IMR-90 (cell line): ENCODE data around the gene FARS2. TPM values are rescaled to one million over a fixed set of nuclear protein-coding genes. Genes with fewer than 3 reads are reported as not detected.

Experiments
- ATAC-seq: fragments of 200-7000 bp; cut with Tn5 transposase; 2 replicates; pipeline ENCODE4 v1.9.1; 2020; ENCODE audit warnings: low read depth, mild to moderate bottlenecking, moderate library complexity
- BruUV-seq: library from RNA; stranded (reverse); fragments of 400-500 nt; replicated peaks from 2 replicates; lab custom pipeline; 2021; lab: Mats Ljungman, UMichigan
- CTCF ChIA-PET: fragments of 300-600 bp; formaldehyde crosslinking; extraction: SDS; loops from one replicate; lab custom pipeline; 2021; ENCODE audit warnings: antibody characterized with exemption; lab: Yijun Ruan, JAX
- POLR2A ChIA-PET: fragments of 300-600 bp; sonication (Branson Sonifier 250); formaldehyde crosslinking; loops from one replicate; lab custom pipeline; 2022; ENCODE audit warnings: antibody characterized with exemption; ENCODE audit not compliant: unreplicated experiment; lab: Charles Lee
- DNase-seq: peaks from one replicate; pipeline ENCODE4 v3.0.0; 2013
- H2AFZ ChIP-seq: replicated peaks from 2 replicates; pipeline ENCODE3; 2013; ENCODE audit warnings: low read length, mild to moderate bottlenecking; ENCODE audit not compliant: poor library complexity
- H2AK5ac ChIP-seq: 2 replicates; pipeline ENCODE4 v1.6.1; 2013; ENCODE audit warnings: low read depth, low read length, inconsistent platforms
- H2AK9ac ChIP-seq: replicated peaks from 2 replicates; pipeline ENCODE3; 2013; ENCODE audit warnings: mild to moderate bottlenecking, low read depth, low read length, moderate library complexity; ENCODE audit not compliant: poor library complexity
- H2BK120ac ChIP-seq: 2 replicates; pipeline ENCODE4 v1.6.1; 2013; ENCODE audit warnings: low read depth, low read length, inconsistent platforms
- H2BK15ac ChIP-seq: 3 replicates; pipeline ENCODE4 v1.6.1; 2013; ENCODE audit warnings: low read depth, low read length, inconsistent platforms
- H2BK20ac ChIP-seq: 2 replicates; pipeline ENCODE4 v1.6.1; 2013; ENCODE audit warnings: low read depth, mild to moderate bottlenecking, inconsistent platforms, low read length, moderate library complexity
- H2BK5ac ChIP-seq: 2 replicates; pipeline ENCODE4 v1.6.1; 2013; ENCODE audit warnings: mild to moderate bottlenecking, low read depth, low read length, inconsistent platforms; ENCODE audit not compliant: poor library complexity, severe bottlenecking
- H3K14ac ChIP-seq: replicated peaks from 2 replicates; pipeline ENCODE4 v1.6.1; 2013; ENCODE audit warnings: low read depth, low read length, inconsistent platforms
- H3K18ac ChIP-seq: 2 replicates; pipeline ENCODE4 v1.6.1; 2013; ENCODE audit warnings: low read depth, low read length, control low read depth
- H3K23ac ChIP-seq: 2 replicates; pipeline ENCODE4 v1.6.1; 2013; ENCODE audit warnings: low read depth, low read length, inconsistent platforms
- H3K27ac ChIP-seq: 2 replicates; pipeline ENCODE4 v1.5.1; 2013; ENCODE audit warnings: mild to moderate bottlenecking, control low read depth, low read length; ENCODE audit not compliant: insufficient read depth
- H3K27me3 ChIP-seq: 2 replicates; pipeline ENCODE4 v1.6.1; 2013; ENCODE audit warnings: low read length; ENCODE audit not compliant: control insufficient read depth, insufficient read depth
- H3K36me3 ChIP-seq: 2 replicates; pipeline ENCODE4 v1.6.1; 2013; ENCODE audit warnings: low read length, mixed read lengths; ENCODE audit not compliant: control insufficient read depth, insufficient read depth
- H3K4ac ChIP-seq: 2 replicates; pipeline ENCODE4 v1.6.1; 2013; ENCODE audit warnings: low read depth, low read length, inconsistent platforms
- H3K4me1 ChIP-seq: 2 replicates; pipeline ENCODE4 v1.6.1; 2013; ENCODE audit warnings: low read length, mixed read lengths; ENCODE audit not compliant: control insufficient read depth, insufficient read depth
- H3K4me2 ChIP-seq: 2 replicates; pipeline ENCODE4 v1.6.1; 2013; ENCODE audit warnings: low read depth, mild to moderate bottlenecking, control low read depth, low read length, moderate library complexity
- H3K4me3 ChIP-seq: 2 replicates; pipeline ENCODE4 v1.5.1; 2013; ENCODE audit warnings: low read depth, mild to moderate bottlenecking, control low read depth, low read length, moderate library complexity; ENCODE audit not compliant: insufficient read depth
- H3K56ac ChIP-seq: 2 replicates; pipeline ENCODE4 v1.6.1; 2013; ENCODE audit warnings: low read length, inconsistent platforms; ENCODE audit not compliant: insufficient read depth; ENCODE audit errors: extremely low read depth
- H3K79me1 ChIP-seq, 2 experiments: 2 replicates each; pipeline ENCODE4 v1.6.1; 2013; ENCODE audit warnings: low read length in 2 of 2, inconsistent platforms in 1 of 2, low read depth in 1 of 2
- H3K9ac ChIP-seq: 2 replicates; pipeline ENCODE4 v1.6.1; 2013; ENCODE audit warnings: low read depth, low read length, control low read depth
- H3K9me1 ChIP-seq: 2 replicates; pipeline ENCODE4 v1.6.1; 2013; ENCODE audit warnings: low read length, inconsistent platforms; ENCODE audit not compliant: insufficient read depth
- H3K9me3 ChIP-seq: 2 replicates; pipeline ENCODE4 v1.6.1; 2013; ENCODE audit warnings: low read length; ENCODE audit not compliant: control insufficient read depth, insufficient read depth
- H4K20me1 ChIP-seq: 2 replicates; pipeline ENCODE4 v1.6.1; 2013; ENCODE audit warnings: low read length, inconsistent platforms; ENCODE audit not compliant: insufficient read depth
- H4K5ac ChIP-seq: 2 replicates; pipeline ENCODE4 v1.6.1; 2013; ENCODE audit warnings: mild to moderate bottlenecking, low read depth, low read length, control low read depth
- H4K8ac ChIP-seq, 2 experiments: 2 replicates each; pipeline ENCODE4 v1.6.1; 2013; ENCODE audit warnings: low read depth in 2 of 2, low read length in 2 of 2, control low read depth in 1 of 2, inconsistent platforms in 1 of 2
- H4K91ac ChIP-seq: 2 replicates; pipeline ENCODE4 v1.6.1; 2013; ENCODE audit warnings: low read depth, low read length, inconsistent platforms; ENCODE audit not compliant: insufficient read depth
- BHLHE40 ChIP-seq: fragments of 150-350 bp; IDR thresholded peaks from 2 replicates; pipeline ENCODE4 v1.6.1; 2016; ENCODE audit warnings: mild to moderate bottlenecking, low read depth, low read length
- CEBPB ChIP-seq: IDR thresholded peaks from 2 replicates; pipeline ENCODE4 v1.6.1; 2012; ENCODE audit warnings: low read depth, low read length, improper control_type of control experiment
- CHD1 ChIP-seq: IDR thresholded peaks from 2 replicates; pipeline ENCODE4 v1.6.1; 2012; ENCODE audit warnings: low read depth, low read length, improper control_type of control experiment
- FOS ChIP-seq: fragments of 150-350 bp; IDR thresholded peaks from 2 replicates; pipeline ENCODE4 v1.6.1; 2016; ENCODE audit warnings: low read depth, low read length
- MAFK ChIP-seq: IDR thresholded peaks from 2 replicates; pipeline ENCODE4 v1.6.1; 2012; ENCODE audit warnings: low read depth, low read length, improper control_type of control experiment
- MAZ ChIP-seq: IDR thresholded peaks from 2 replicates; pipeline ENCODE4 v1.6.1; 2012; ENCODE audit warnings: low read depth, mild to moderate bottlenecking, low read length, improper control_type of control experiment, moderate library complexity, borderline replicate concordance
- MXI1 ChIP-seq: IDR thresholded peaks from 2 replicates; pipeline ENCODE4 v1.6.1; 2012; ENCODE audit warnings: low read depth, mild to moderate bottlenecking, low read length, moderate library complexity, borderline replicate concordance
- NFE2L2 ChIP-seq: fragments of 150-350 bp; IDR thresholded peaks from 2 replicates; pipeline ENCODE4 v1.6.1; 2016; ENCODE audit warnings: low read depth, mild to moderate bottlenecking, low read length
- RAD21 ChIP-seq: IDR thresholded peaks from 2 replicates; pipeline ENCODE4 v1.6.1; 2012; ENCODE audit warnings: low read length, improper control_type of control experiment
- RCOR1 ChIP-seq: IDR thresholded peaks from 2 replicates; pipeline ENCODE4 v1.6.1; 2012; ENCODE audit warnings: mild to moderate bottlenecking, low read length, improper control_type of control experiment; ENCODE audit not compliant: insufficient replicate concordance
- SMC3 ChIP-seq: fragments of 150-350 bp; IDR thresholded peaks from 2 replicates; pipeline ENCODE4 v1.6.1; 2016; ENCODE audit warnings: low read depth, mild to moderate bottlenecking, antibody characterized with exemption, low read length, moderate library complexity
- WGBS, 2 experiments: methylation state at CpG; one replicate each; pipeline versions ENCODE4 v1.1.5 to v1.1.7; 2013; ENCODE audit warnings: missing lambda C conversion rate in 2 of 2; ENCODE audit not compliant: insufficient read length in 1 of 2; ENCODE audit errors: extremely low coverage in 2 of 2; 5-methylcytosine and 5-hydroxymethylcytosine counted together
- dilution Hi-C: fragments of 300-500 bp; cut with HindIII; formaldehyde crosslinking; loops from one replicate; pipeline ENCODE4 v1.14.3; 2018; ENCODE audit warnings: low sequenced_read_pairs; ENCODE audit not compliant: unreplicated experiment
- in situ Hi-C: fragments of 300-500 bp; cut with MboI; formaldehyde crosslinking; loops from 3 replicates; pipeline ENCODE4 v1.14.3; 2019; ENCODE audit warnings: low sequenced_read_pairs, inconsistent platforms, mixed read lengths
- intact Hi-C: fragments of 100-400 bp; cut with micrococcal nuclease; formaldehyde crosslinking; loops from 2 replicates; pipeline ENCODE4 v1.10.0; 2022
- polyA plus RNA-seq, 3 experiments: library from polyadenylated mRNA; depleted of rRNA; stranded (reverse); fragments of >200 nt; gene quantifications; 2 replicates each; pipeline ENCODE4 v1.2.3, GENCODE V29; 2012; ENCODE audit warnings: low replicate concordance in 1 of 3
- total RNA-seq: library from RNA; depleted of rRNA; stranded (reverse); fragments of >200 nt; gene quantifications from 2 replicates; pipeline ENCODE4 v1.2.3, GENCODE V29; 2012
- TF ChIP-seq, protein P1 (sequence below): conservative IDR thresholded peaks from 2 replicates; pipeline ENCODE4 v1.5.1; 2012; ENCODE audit warnings: mild to moderate bottlenecking, low read depth, low read length, improper control_type of control experiment
- TF ChIP-seq, protein P2 (sequence below): fragments of 150-350 bp; IDR thresholded peaks from 2 replicates; pipeline ENCODE4 v1.6.1; 2017; ENCODE audit warnings: mild to moderate bottlenecking, antibody characterized with exemption, low read length, low read depth

The FARS2 gene
- total and polyA plus RNA-seq, 2 of the 4 experiments (the other 2 are of a cell fraction): 12.1 to 28.9 TPM

DNA sequence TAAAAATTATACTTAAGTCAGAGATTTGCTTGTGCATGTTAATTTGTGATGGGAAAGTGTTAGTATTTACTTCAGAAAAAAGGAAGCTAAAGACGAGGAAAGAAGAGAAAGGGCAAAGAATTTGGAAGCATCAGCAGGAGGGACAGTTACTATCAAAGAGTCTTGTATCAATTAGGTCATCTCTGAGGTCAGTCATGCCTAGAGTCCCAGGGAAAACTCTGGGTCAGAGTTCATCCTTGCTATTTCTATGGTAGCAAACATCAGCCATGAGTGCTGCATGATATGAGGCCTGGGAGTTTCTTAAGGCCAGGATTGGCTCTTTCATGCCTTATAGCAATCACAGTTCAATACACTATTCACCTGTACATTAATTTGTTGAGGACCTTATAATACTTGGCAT, 292.9 kb downstream of the FARS2 start:
- Histone ChIP-seq H3K14ac (no peak overlapping the region), H3K9me3 (peaks cover 3% of the 10 kb centered on the region; the same call in 1 of the 2 replicates), H2BK15ac (no peak overlapping the region), H3K56ac (no peak overlapping the region), H3K27ac (no peak overlapping the region), H3K4me2 (no peak overlapping the region), H4K91ac (no peak overlapping the region), H2AK9ac (no peak overlapping the region), H3K18ac (no peak overlapping the region), H2BK20ac (no peak overlapping the region), H3K23ac (no peak overlapping the region), H3K9ac (no peak overlapping the region), H3K4ac (no peak overlapping the region), H3K36me3 (no peaks in the 10 kb centered on the region), H3K4me1 (no peaks in the 10 kb centered on the region), H4K5ac (no peak overlapping the region), H4K8ac (no peak overlapping the region), H4K20me1 (no peaks in the 10 kb centered on the region), H3K27me3 (no peaks in the 10 kb centered on the region), H3K79me1 (0 out of 4 replicates have a peak, but pooled peaks cover 0 to 5% of the 10 kb centered on the region in 2 experiments), H3K4me3 (no peak overlapping the region), H3K9me1 (no peaks in the 10 kb centered on the region), H2AFZ (no peak overlapping the region), H2BK120ac (no peak overlapping the region), H2AK5ac (no peak overlapping the region), H2BK5ac (no peak overlapping the region)
- WGBS, 2 experiments: no CpG with 5 or more reads among the region's 1 CpG
- ChIA-PET POLR2A (no interaction called here), CTCF (no interaction called here)
- no peak for ATAC-seq
- no peak for DNase-seq
- intact Hi-C loops (no loop called here), in situ Hi-C loops (no loop called here), dilution Hi-C loops (no loop called here)
- TF ChIP-seq, protein P1, sequence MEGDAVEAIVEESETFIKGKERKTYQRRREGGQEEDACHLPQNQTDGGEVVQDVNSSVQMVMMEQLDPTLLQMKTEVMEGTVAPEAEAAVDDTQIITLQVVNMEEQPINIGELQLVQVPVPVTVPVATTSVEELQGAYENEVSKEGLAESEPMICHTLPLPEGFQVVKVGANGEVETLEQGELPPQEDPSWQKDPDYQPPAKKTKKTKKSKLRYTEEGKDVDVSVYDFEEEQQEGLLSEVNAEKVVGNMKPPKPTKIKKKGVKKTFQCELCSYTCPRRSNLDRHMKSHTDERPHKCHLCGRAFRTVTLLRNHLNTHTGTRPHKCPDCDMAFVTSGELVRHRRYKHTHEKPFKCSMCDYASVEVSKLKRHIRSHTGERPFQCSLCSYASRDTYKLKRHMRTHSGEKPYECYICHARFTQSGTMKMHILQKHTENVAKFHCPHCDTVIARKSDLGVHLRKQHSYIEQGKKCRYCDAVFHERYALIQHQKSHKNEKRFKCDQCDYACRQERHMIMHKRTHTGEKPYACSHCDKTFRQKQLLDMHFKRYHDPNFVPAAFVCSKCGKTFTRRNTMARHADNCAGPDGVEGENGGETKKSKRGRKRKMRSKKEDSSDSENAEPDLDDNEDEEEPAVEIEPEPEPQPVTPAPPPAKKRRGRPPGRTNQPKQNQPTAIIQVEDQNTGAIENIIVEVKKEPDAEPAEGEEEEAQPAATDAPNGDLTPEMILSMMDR: no peak
- TF ChIP-seq NFE2L2 (no peak), MAZ (no peak), CEBPB (no peak), RCOR1 (no peak), MAFK (no peak), MXI1 (no peak), CHD1 (no peak), BHLHE40 (no peak), SMC3 (no peak), FOS (no peak), RAD21 (no peak)
- TF ChIP-seq, protein P2, sequence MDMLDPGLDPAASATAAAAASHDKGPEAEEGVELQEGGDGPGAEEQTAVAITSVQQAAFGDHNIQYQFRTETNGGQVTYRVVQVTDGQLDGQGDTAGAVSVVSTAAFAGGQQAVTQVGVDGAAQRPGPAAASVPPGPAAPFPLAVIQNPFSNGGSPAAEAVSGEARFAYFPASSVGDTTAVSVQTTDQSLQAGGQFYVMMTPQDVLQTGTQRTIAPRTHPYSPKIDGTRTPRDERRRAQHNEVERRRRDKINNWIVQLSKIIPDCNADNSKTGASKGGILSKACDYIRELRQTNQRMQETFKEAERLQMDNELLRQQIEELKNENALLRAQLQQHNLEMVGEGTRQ: no peak
- BruUV-seq: no TSS peak
